Esophagus muscularis mucosa (tissue), 4 donors: ENCODE measurements around the gene EIF3F. TPM values are rescaled to one million over a fixed set of nuclear protein-coding genes. Genes with fewer than 3 reads are reported as not detected.

Source experiments
- DNase-seq: peaks from one replicate; pipeline ENCODE4 v3.0.0-alpha.2; 2017; ENCODE audit errors: extremely low spot score
- H3K27ac ChIP-seq, 4 donors: fragments of 200-600 bp; sonication (generic); replicated peaks in 1 of 4; 1 replicate in 3 of 4; 2 replicates in 1 of 4; pipeline ENCODE4 v1.5.1; 2016 to 2019; ENCODE audit warnings: mild to moderate bottlenecking in 1 of 4
- H3K27me3 ChIP-seq, 4 donors: fragments of 200-600 bp; sonication (generic); one replicate each; pipeline versions ENCODE4 v1.5.1 to v1.6.0; 2016 to 2019
- H3K36me3 ChIP-seq, 4 donors: fragments of 200-600 bp; sonication (generic); one replicate each; pipeline ENCODE4 v1.5.1; 2016 to 2019
- H3K4me1 ChIP-seq, 4 donors: fragments of 200-600 bp; sonication (generic); one replicate each; pipeline ENCODE4 v1.5.1; 2016 to 2019
- H3K4me3 ChIP-seq, 4 donors: fragments of 200-600 bp; sonication (generic); 1 replicate in 2 of 4; 2 replicates in 2 of 4; pipeline ENCODE4 v1.5.1; 2016 to 2019; ENCODE audit warnings: mild to moderate bottlenecking in 4 of 4, moderate library complexity in 1 of 4
- H3K9me3 ChIP-seq, 4 donors: fragments of 200-600 bp; sonication (generic); 1 replicate in 3 of 4; 2 replicates in 1 of 4; pipeline ENCODE4 v1.5.1; 2016 to 2019
- CTCF ChIP-seq, 3 experiments: fragments of 200-600 bp in 2 of 3; fragments of 450-650 bp in 1 of 3; sonication (generic) in 2 of 3; IDR thresholded peaks; one replicate each; pipeline ENCODE4 v1.5.1; 2017 to 2019; ENCODE audit warnings: antibody characterized with exemption in 3 of 3, mild to moderate bottlenecking in 2 of 3, moderate library complexity in 1 of 3
- EP300 ChIP-seq: sonication (generic); formaldehyde crosslinking; IDR thresholded peaks from one replicate; pipeline ENCODE4 v1.6.1; 2017; ENCODE audit warnings: antibody characterized with exemption
- POLR2A ChIP-seq: fragments of 450-650 bp; IDR thresholded peaks from one replicate; pipeline ENCODE4 v1.6.1; 2017; ENCODE audit warnings: antibody characterized with exemption, moderate library complexity, mild to moderate bottlenecking, low read depth
- POLR2AphosphoS5 ChIP-seq, 2 donors: sonication (generic); formaldehyde crosslinking; IDR thresholded peaks; one replicate each; pipeline ENCODE4 v1.6.1; 2017; ENCODE audit warnings: antibody characterized with exemption in 2 of 2
- WGBS: methylation state at CpG from one replicate; pipeline ENCODE4 v1.1.5; 2018; 5-methylcytosine and 5-hydroxymethylcytosine counted together
- intact Hi-C: fragments of 100-400 bp; cut with DNase I; formaldehyde crosslinking; loops from one replicate; pipeline ENCODE4 v1.15.1; 2023
- total RNA-seq, 4 donors: library from RNA; depleted of rRNA; stranded (reverse); fragments of >200 nt; gene quantifications; one replicate each; pipeline versions ENCODE4 v1.1.0 to v1.2.1, GENCODE V29; 2016

EIF3F gene
- total RNA-seq, 4 donors from 2014 or later = 181 to 447 (median 313) TPM

- Histone ChIP-seq H3K27ac (no peak overlapping the region), H3K27me3 (peaks cover 0 to 4% (median 0%) of the 10 kb centered on the region in 4 donors), H3K4me3 (no peak overlapping the region), H3K4me1 (peaks cover 11 to 14% (median 13%) of the 10 kb centered on the region in 4 donors), H3K36me3 (no peaks in the 10 kb centered on the region), H3K9me3 (no peaks in the 10 kb centered on the region)
- TF ChIP-seq POLR2AphosphoS5 (IDR thresholded peaks at IDR 0.05) (no peak), CTCF (IDR thresholded peaks at IDR 0.05) (no peak), EP300 (no peak), POLR2A (no peak)
- DNase-seq = peak; percentile 53
- intact Hi-C loops = no loop called here
- WGBS = 92% methylated on average over 5 of the region's 5 CpGs
These were observed 26.7 kb downstream of the EIF3F start for GRCh38 chr11:8013833-8014232.

GRCh38 chr11:8015753-8016239 lies 28.7 kb downstream of the EIF3F start:
- H3K4me1 ChIP-seq = peaks cover 14 to 33% (median 29%) of the 10 kb centered on the region in 4 donors
- intact Hi-C loops = no loop called here
- no peaks in the 10 kb centered on the region for H3K36me3 ChIP-seq
- H3K27me3 ChIP-seq = peaks cover 0 to 15% (median 0%) of the 10 kb centered on the region in 4 donors
- 40% methylated on average over 4 of the region's 4 CpGs for WGBS
- H3K9me3 ChIP-seq = no peaks in the 10 kb centered on the region
- DNase-seq = peak; percentile 85
- no peak overlapping the region for H3K27ac ChIP-seq
- TF ChIP-seq POLR2A (no peak), CTCF (IDR thresholded peaks at IDR 0.05) (no peak), POLR2AphosphoS5 (IDR thresholded peaks at IDR 0.05) (no peak), EP300 (no peak)
- no peak overlapping the region for H3K4me3 ChIP-seq

- H3K9me3 ChIP-seq = no peaks in the 10 kb centered on the region
- no peak for DNase-seq
- H3K27ac ChIP-seq = no peak overlapping the region
- H3K4me3 ChIP-seq = no peak overlapping the region
- H3K27me3 ChIP-seq = peaks cover 0 to 15% (median 0%) of the 10 kb centered on the region in 4 donors
- peaks cover 14 to 40% (median 30%) of the 10 kb centered on the region in 4 donors for H3K4me1 ChIP-seq
- no peaks in the 10 kb centered on the region for H3K36me3 ChIP-seq
- WGBS = 36% methylated on average over 4 of the region's 4 CpGs
- no peak for TF ChIP-seq POLR2AphosphoS5 (IDR thresholded peaks at IDR 0.05)
- TF ChIP-seq CTCF (IDR thresholded peaks at IDR 0.05) = no peak
- no peak for TF ChIP-seq POLR2A
- TF ChIP-seq EP300 = no peak
- intact Hi-C loops = no loop called here
These were observed 29.3 kb downstream of the EIF3F start for GRCh38 chr11:8016440-8016839.

- Histone ChIP-seq H3K4me1 (peaks cover 14 to 41% (median 30%) of the 10 kb centered on the region in 4 donors), H3K9me3 (no peaks in the 10 kb centered on the region), H3K36me3 (no peaks in the 10 kb centered on the region), H3K4me3 (no peak overlapping the region), H3K27ac (no peak overlapping the region), H3K27me3 (peaks cover 0 to 15% (median 0%) of the 10 kb centered on the region in 4 donors)
- TF ChIP-seq POLR2A = no peak
- TF ChIP-seq CTCF (IDR thresholded peaks at IDR 0.05) = no peak
- TF ChIP-seq POLR2AphosphoS5 (IDR thresholded peaks at IDR 0.05) = no peak
- TF ChIP-seq EP300 = no peak
- intact Hi-C loops = no loop called here
- peak; percentile 57 for DNase-seq
- WGBS = 90% methylated on average over 2 of the region's 2 CpGs
These were observed 29.9 kb downstream of the EIF3F start for GRCh38 chr11:8017071-8017470.
